ENCODE data around the gene PRSS3.
"Not testable (repeated sequence)": the region's sequence is repeated elsewhere in the genome, so short reads cannot be mapped to it uniquely, and the experiment has no call there.

The PRSS3 gene

GRCh38 chr9:33795281-33795680, at the start of gene PRSS3:
Gene PRSS3, plus strand, starts transcription at chr9:33795561. Its CDS starts 13 bp downstream, at chr9:33795574.
- in situ Hi-C loops (cut with HindIII; ENCODE audit: low sequenced_read_pairs), result loop anchor here (5.0 to 10.0 kb wide), 2 partner anchors 102 to 300 kb away; no protein-coding TSS in a partner anchor

- in situ Hi-C loops (cut with HindIII; ENCODE audit: low sequenced_read_pairs), result no loop called here
Measured at GRCh38 chr9:33748633-33749304, 46.6 kb upstream of the PRSS3 start.

- in situ Hi-C loops (cut with HindIII; ENCODE audit: low sequenced_read_pairs), result not testable (repeated sequence)
Measured at GRCh38 chr9:33749305-33749654, 46.1 kb upstream of the PRSS3 start.

GRCh38 chr9:33750307-33750838, 45.0 kb upstream of the PRSS3 start:
- in situ Hi-C loops (cut with HindIII; ENCODE audit: low sequenced_read_pairs), result no loop called here

GRCh38 chr9:33750839-33751339, 44.5 kb upstream of the PRSS3 start:
- in situ Hi-C loops (cut with HindIII; ENCODE audit: low sequenced_read_pairs), result no loop called here

DNA sequence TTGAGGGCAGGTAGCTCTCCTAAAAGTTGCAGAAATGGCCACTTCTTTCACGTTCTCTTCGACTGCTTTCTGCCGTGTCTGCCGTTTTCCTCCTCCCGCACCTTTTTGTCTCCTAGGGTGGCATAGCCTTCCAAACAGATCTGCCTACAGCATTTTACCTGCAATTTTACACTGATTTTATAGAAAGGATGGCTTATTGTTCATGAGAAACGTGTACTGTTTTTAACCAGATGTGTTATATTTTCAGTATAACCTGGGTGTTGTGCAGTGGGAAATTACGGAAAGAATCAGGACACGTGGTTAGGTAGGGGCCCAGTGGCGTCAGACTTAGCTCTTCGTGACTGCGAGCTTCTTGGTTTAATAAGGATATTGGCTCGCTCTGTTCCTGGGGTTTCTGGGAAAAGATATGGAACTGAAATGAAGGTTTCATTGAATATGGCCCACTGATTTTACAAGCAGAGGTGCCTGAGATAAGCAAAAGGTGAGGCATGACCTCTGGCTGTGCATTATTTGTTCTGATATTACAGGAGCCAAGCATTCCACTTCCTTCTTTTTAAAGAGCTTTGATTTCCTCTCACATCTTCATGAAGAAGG, 43.7 kb upstream of the PRSS3 start:
- in situ Hi-C loops (cut with HindIII; ENCODE audit: low sequenced_read_pairs), result no loop called here

DNA sequence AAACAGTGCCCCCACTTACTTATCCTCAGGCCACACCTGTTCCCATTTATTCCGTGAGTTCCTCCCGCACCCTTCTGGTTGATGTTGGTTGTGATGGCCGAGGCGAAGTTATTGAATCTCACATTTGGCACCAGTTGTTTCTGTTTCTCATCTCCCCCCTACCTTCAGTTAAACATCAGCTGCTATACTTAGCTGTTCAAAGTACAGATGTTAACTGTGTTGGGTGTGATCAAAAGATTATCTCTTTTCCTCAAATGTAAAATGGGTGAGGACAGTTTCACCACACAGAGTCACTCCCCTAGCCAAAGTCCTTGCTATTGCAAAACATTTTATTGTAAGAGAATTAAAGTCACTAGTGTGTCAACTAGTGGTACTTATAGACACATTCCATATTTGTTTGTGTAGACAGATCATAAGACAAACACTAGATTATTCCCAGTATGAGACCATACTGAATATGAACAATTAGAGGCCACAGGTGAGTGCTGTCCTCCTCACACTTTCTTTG, 43.2 kb upstream of the PRSS3 start:
- in situ Hi-C loops (cut with HindIII; ENCODE audit: low sequenced_read_pairs), result no loop called here

GRCh38 chr9:33752789-33753188, 42.6 kb upstream of the PRSS3 start:
- in situ Hi-C loops (cut with HindIII; ENCODE audit: low sequenced_read_pairs), result not testable (repeated sequence)

- in situ Hi-C loops (cut with HindIII; ENCODE audit: low sequenced_read_pairs), result not testable (repeated sequence)
Measured at GRCh38 chr9:33759648-33760047, 35.7 kb upstream of the PRSS3 start.

DNA sequence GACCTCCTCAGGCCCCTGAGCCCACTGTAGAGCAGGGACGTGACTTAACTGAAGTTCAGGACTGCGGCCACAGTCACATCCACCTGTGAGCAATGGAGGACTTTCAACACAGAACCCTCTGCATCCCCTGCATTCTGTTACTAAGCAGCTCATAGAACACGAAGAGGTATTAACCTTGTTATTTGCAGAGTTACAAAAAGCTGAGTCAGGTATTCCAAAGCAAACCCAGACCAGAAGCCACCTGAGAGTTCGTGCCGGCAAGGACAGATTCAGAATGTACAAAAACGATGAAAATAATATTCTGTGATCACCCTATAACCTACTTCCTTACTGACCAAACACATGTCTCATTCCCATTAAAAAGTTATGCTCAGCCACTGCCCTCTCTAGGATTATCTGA, 33.0 kb upstream of the PRSS3 start:
- in situ Hi-C loops (cut with HindIII; ENCODE audit: low sequenced_read_pairs), result no loop called here

GRCh38 chr9:33763709-33764108, 31.7 kb upstream of the PRSS3 start:
- in situ Hi-C loops (cut with HindIII; ENCODE audit: low sequenced_read_pairs), result not testable (repeated sequence)

- in situ Hi-C loops (cut with HindIII; ENCODE audit: low sequenced_read_pairs), result no loop called here
Measured at GRCh38 chr9:33765411-33765810, 29.9 kb upstream of the PRSS3 start.

DNA sequence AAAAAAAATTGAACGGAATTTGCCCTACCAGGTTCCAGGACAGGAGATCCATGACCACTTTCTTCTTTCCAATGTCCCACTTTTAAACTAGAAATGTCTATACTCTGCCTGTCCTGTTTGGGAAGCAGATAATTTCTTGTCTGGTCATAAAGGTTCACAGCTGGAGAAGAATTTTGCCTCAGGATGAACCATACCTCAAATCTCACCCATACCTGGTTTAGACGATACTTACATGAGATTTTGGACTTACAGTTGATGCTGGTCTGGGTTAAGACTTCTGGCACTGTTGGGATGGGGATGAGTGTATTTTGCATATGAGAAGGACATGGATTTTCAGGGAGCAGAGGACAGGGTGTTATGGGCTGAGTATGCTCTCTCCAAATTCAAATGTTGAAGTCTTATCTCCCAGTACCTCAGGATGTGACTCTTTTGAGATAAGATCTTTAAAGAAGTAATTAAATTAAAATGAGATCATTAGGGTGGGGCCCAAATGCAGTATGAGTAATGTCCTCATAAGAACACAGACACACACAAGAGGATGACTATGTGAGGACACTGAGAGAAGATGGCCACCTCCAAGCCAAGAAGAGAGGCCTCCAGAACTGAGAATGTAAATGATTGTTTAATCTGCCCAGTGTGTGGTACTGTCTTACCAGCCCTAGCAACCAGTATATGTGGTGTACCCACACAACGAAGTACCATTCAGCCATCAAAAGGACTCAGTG, 25.0 kb upstream of the PRSS3 start:
- in situ Hi-C loops (cut with HindIII; ENCODE audit: low sequenced_read_pairs), result not testable (repeated sequence)

DNA sequence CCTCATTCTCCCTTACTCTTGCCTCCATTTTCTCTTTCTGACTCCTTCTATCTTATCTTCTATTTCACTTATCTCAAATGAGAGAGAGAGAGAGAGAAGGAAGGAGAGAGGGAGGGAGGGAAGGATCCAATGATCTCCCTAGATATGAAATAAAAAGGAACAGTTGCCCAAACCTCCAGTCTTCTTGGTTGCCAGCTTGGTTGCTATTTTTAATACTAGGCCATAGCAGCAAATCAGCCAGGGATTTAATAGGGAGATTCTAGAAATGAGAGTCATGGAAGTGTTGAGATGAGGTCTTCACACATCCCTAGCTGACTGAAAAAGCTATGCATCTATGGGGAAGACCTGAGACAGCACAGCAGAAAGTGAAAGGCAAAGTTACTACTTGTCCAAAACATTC, 22.2 kb upstream of the PRSS3 start:
- in situ Hi-C loops (cut with HindIII; ENCODE audit: low sequenced_read_pairs), result not testable (repeated sequence)

- in situ Hi-C loops (cut with HindIII; ENCODE audit: low sequenced_read_pairs), result not testable (repeated sequence)
Measured at GRCh38 chr9:33774074-33774659, 21.2 kb upstream of the PRSS3 start.

DNA sequence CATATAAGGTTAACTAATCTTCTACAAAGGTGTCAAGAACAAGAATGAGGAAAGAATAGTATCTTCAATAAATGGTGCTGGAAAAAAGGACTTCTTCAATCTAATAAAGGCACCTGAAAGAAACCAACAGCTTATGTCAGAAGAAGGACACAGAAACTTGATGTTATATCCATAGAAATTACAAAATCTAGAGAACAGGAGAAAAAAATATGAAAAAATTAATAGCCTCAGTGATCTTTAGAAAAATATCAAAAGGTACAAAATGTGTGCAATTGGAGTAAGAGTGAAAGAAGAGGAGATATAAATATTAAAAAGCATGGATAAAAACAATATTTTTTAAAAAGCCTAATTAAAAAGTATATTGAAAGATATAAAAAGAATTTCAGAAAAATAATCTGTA, 18.8 kb upstream of the PRSS3 start:
- in situ Hi-C loops (cut with HindIII; ENCODE audit: low sequenced_read_pairs), result no loop called here

GRCh38 chr9:33778700-33779351, 16.5 kb upstream of the PRSS3 start:
- in situ Hi-C loops (cut with HindIII; ENCODE audit: low sequenced_read_pairs), result no loop called here

DNA sequence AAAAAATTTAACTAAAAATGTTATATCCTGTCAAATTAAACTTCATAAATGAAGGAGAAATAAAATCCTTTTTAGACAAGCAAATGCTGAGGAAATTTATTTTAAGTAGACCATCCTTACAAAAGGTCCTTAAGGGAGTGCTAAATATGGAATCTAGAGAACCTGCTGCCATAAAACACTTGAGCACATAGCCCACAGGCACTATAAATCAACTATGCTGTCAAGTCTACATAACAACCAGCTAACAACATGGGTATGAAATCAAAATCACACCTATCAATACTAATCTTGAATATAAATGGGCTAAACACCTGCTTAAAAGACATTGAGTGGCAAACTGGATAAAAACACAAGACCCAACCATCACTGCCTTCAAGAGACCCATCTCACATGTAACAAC, 15.1 kb upstream of the PRSS3 start:
- in situ Hi-C loops (cut with HindIII; ENCODE audit: low sequenced_read_pairs), result no loop called here

- in situ Hi-C loops (cut with HindIII; ENCODE audit: low sequenced_read_pairs), result no loop called here
Measured at GRCh38 chr9:33781736-33782135, 13.6 kb upstream of the PRSS3 start.

DNA sequence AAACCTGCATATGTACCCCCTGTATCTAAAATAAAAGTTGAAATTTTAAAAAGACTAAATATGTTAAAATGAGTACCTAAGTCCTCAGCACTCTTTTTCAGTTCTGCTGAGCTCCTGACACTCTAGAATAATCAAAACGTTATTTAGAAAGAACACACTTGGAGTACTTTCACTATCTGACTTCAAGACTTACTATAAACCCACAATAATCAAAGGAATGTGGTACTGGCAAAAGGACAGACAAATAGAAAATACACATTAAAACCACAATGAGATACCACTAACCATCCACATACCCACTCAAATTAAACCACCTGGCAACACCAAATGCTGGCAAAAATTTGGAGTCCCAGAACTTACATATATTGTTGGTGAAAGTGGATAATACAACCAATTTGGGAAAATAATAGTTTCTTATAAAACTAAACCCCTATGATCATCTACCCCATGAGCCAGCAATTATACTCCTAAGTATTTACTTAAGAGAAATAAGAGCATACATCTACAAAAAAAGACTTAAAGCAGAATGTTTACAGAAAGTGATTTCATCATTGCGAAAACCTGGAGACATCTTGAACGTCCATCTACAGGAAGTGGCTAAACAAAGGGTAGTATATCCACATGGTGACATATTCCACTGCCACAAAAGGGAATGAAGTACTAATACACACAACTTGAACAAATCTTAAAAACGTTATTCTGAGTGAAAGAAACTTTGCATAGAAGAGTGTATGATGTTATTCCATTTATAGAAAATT, 12.8 kb upstream of the PRSS3 start:
- in situ Hi-C loops (cut with HindIII; ENCODE audit: low sequenced_read_pairs), result no loop called here

Measured in endothelial cell of hepatic sinusoid (primary cell).